HG03432 (cell line): ENCODE results near the gene MFRP.

Source experiments
- ATAC-seq: cut with Tn5 transposase; IDR thresholded peaks from one replicate; pipeline ENCODE4 v1.9.1; 2021; ENCODE audit warnings: mild to moderate bottlenecking, moderate library complexity; ENCODE audit not compliant: unreplicated experiment

MFRP gene

GRCh38 chr11:119319136-119319699 lies 27.3 kb downstream of the MFRP start:
- no peak for ATAC-seq

DNA sequence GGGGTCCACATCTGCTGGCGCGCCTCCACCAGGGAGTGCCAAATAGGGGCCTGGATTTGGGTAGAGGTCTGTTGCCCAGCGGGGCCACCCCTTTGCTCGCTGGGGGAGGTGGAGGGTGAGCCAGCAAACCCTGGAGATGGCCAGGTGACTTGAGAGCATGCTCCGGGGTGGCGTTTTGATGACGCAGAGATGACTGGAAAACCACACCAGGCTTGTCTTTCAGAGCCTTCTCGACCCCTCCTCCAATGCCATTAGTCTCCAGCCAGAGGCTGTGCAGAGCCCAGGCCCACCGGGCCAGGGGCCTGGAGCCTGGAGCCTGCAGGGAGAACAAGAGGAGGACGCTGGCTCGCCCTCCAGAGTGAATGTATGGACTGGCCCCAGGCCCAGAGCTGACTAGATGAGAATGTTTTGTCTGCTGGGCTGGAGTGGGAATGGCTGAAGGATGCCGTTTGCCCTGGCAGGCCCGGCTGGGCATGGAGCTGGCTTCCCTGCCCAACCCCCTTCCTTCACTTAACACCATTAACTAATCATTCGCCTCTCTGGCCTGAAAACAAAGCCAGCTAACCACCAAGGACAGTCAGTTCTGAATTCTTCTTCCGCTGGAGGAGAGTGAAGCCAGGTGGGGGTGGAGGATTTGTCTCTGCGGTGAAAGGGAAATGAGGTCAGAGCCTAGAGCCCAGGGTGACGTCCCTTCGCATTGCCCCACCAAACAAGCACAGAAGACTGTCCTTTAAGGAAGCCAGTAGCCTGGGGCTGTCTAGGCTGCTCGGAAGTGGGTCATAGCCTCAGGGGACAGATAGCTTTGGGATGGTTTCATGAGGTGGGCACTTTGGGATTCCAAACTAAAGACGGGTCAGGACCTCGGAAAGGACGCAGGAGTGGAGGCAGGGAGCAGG lies 28.0 kb downstream of the MFRP start:
- ATAC-seq = no peak

DNA sequence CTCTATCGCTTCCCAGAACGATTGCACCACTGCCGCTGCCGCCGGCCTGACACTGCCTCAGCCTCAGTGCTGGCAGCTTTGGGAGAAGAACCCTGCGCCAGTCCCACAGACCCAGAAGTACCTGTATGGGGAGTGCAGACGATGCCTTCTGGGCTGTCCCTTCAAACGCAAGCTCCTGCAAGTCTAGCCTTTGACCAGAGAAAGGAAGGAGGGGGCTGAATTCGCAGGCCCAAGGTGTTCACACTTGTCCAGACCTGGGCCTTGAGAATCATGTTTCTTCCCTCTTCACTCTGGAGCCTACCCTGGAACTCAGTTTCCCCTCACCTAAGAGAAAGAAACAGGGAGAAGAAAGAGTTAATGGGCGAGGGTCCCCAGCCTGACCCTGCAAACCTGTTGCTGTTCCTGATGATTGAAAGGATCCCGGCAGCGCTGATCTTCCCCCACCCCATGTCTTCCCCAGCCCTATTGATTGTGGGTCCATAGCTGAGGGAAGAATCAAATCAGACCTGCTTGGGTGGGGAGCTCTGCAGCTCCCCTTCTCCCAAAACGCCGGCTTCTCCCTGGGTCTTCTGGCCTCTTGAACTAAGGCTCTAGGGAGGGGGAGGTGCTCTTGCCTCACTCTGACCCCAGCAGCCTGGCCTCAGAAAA lies 28.8 kb downstream of the MFRP start:
- no peak for ATAC-seq

DNA sequence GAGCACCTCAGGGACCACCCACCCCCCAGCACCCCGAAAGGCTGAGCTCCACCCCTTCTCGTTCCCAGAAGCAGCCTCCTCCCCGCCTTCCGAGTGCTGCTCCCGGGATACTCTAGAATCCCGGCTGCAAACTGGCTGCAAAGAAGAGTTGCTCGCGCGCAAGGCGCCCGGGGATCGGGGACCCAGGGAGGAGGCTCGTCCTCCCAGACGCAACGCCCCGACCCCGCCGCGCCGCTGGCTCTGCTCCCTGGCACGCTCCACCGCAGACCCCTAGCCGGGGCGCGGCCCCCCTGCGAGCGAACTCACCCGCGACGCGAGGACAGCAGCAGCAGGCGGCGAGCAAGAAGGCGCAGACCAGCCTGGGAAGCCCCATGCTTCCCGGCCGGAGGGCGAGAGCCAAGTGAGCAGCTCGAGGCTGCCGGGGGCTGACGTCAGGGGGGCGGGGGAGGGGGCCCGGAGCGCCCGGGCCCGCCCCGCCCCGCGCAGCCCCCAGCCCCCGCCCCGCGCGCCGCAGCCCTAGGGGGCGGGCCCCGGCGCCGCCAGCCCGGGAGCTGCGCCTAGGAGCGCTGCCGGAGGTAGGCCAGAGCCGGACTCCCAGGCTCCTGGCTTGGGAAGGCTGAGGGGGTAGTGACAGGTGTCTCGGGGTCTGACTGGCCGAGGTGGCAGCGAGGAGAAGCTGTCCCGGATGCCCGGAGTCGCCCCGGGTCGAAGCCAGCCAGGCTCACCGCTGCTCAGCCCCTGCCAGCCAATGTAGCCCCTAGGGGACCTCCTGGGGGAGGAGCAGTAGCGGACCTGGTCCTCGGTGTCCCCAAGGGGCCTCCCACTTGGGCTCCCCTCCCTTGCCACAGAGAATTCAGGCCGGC lies 29.5 kb downstream of the MFRP start, which contains the start of gene MCAM:
TSS of gene MCAM (minus strand) at position 402 of the 863 bp plus-strand sequence. CDS start at position 373, 29 bp downstream.
- ATAC-seq = no peak

DNA sequence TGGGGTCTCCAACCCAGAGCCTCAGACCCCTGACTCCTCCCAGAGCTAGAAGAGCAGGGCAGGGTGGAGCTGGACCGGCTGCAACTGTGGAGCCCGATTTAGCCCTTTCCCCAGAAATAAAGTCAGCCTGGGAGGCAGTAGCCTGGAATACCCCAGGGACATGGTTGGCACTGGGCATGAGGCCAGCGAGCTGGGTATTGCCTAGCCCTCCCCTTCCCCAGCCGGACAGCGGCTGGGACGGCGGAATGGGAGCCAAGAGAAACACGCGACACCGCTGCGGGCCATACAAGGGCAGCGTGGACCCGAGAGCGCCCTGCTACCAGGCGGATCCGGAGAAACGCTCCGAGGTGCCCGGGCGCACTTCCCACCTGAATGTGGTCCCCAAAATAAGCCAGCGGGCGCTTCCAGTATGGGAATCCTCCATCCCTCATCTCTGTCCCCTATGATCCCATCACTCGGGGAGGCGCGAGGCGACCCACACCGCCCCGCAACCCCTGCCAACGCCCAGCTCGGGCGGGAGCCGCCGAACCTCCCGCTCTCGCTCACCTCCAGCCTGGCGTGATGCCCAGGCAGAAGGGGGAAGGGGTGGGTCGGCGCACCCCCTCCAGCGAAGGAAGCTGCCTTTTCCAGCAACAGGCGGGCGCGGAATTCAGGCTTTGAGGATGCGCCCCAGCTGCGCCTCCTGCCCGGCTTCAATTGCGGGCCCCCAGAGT lies 30.3 kb downstream of the MFRP start:
- no peak for ATAC-seq

DNA sequence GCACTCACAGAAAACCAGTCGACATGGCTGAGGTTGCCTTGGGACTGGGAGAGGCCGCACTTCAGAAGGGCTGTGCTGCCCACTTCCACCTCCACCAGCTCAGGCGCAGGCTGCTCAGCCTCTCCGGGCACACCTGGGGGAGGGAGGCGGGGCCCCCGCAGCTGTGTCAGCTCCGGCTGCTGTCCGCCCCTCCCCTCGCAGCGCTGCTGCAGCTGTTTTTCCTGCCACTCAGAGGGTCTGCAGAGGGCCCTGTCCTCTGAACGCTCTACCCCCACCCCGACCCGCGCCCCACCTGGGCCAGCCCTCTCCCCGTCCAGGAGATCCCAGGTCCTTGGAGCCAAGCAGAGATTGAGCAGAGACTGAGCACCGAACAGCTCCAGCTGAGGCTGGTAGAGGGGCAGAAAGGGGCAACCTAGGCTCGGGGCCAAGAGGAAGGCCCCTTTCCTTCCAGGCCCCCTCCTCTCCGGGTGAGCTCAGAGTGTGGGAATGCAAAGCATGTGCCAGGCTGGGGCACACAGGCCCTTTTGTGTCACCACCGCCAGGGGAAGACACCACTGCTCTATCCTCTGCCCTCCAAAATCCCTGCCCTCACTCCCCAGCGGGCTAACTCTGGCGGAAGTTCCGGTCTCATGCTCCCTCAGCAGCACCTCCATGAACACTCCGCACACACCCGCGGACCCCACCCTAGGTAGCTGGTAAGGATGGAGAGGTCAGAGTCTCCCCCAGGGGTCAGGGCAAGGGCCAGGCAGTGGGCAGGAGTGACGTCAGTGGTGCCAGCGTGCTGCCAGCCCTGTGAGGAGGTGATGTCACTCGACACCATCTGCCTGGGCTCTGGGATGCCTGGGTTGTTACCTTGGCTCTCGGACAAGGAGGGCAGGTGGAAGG lies 31.1 kb downstream of the MFRP start:
- ATAC-seq = no peak

- ATAC-seq = no peak
Measured at GRCh38 chr11:119314726-119315125, 31.8 kb downstream of the MFRP start.

DNA sequence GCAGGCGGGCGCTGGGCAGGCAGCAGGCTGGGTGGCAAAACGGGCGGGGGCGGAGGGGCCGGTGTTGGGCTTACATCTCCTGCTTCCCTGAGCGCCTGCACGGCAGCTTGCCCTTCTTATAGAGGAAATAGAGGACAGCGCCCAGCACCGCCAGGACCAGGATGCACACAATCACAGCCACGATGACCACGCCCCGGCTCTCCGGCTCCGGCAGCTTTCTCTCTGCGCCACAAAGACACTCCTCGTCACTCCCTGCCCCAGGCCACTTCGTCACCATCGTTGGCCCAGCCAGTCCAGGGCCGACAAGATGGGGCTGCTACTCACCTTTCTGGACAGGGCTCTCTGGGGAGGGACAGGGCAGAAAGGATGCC lies 35.8 kb downstream of the MFRP start:
- no peak for ATAC-seq

DNA sequence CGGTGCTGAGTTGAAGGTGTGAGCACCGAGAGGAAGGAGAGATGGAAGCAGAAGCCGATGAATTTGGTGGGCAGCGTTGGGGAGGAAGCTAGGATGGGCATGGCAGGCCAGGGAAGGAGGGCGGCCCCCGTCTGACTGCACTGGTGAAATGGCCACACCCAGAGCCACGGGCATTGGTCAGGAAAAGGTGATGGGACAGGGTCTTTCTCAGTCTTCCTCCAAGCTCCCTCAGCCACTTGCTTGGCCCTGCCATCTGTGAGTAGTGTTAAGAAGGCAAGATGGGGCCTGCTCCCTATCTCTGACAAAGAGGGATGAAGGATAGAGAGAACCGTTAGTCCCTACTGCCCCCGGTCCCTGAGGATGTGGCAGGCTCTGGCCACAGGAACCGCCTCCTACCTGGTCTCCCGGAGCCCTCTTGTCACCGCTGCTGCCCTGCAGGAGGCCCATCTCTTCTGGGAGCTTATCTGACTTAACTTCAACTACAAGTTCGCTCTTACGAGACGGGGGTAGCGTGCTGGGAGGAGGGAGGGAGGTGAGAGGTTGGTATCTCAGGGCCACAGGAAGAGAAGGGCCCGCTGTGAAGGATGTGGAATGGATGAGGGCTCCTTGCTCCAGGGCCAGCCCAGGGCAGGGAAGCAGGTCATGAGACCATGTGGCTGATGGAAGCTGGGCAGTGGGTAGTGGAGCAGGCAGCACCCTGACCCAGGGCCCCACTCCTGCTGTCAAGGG lies 36.4 kb downstream of the MFRP start:
- no peak for ATAC-seq

- ATAC-seq = no peak
Measured at GRCh38 chr11:119309411-119309810, 37.1 kb downstream of the MFRP start.

- no peak for ATAC-seq
Measured at GRCh38 chr11:119307974-119308373, 38.5 kb downstream of the MFRP start.

DNA sequence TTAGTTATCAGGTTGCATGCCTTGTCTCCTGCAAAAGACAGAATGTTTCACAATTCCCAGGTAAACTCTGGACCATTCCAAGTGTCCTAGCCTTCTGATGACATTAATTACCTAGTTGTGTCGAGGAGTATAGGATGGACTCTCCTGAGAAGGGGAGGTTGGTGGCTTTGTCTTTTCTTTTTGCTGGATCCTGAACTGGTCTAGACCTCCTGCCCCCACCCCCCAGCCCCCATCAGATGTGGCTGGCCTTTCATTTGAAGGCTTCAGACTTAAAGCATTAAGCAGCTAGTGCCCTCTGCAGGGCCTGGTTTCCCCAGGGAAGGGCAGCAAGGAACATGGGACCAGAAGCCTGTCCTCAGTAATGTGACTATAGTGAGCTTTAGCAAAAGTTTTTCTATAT lies 39.3 kb downstream of the MFRP start:
- ATAC-seq = no peak

- no peak for ATAC-seq
Measured at GRCh38 chr11:119306373-119306890, 40.1 kb downstream of the MFRP start.

DNA sequence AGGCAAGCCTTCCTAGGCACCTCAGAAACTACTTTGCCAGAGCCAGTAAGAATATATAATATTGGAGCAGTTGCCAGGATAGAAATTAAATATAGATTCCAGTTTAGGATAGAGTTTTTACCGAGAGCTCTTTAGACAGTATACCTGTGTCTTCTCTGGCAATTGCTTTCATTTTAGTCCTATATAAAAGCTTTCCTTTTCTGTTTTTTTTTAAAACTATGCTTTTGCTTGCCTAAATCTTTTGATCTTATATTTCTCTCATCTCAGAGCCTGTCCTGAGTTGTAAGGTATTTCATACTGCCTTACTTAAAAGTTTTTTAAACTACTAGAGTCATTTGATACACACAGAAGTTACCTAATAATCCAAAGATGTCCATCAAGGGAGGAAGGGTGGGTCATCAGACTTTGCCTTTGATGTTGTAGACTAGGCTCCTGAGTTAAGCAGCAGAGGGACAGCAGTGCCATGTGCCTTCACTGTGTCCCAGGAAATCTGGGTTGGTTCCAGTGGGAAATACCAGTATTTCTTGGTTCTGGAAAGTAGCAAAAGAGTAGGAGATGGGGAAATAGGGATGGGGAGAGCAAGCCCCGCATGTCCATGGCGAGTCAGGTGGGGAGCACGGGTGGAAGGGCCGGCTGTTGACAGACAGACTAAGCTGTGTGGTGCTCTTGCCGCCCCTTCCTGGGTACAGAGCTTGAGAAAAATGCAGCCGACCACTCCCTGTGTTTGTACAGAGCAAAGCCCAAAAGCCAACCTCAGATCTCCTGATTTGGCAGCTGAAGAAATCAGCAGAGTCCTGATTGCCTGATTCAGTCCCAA lies 40.7 kb downstream of the MFRP start:
- ATAC-seq = no peak

DNA sequence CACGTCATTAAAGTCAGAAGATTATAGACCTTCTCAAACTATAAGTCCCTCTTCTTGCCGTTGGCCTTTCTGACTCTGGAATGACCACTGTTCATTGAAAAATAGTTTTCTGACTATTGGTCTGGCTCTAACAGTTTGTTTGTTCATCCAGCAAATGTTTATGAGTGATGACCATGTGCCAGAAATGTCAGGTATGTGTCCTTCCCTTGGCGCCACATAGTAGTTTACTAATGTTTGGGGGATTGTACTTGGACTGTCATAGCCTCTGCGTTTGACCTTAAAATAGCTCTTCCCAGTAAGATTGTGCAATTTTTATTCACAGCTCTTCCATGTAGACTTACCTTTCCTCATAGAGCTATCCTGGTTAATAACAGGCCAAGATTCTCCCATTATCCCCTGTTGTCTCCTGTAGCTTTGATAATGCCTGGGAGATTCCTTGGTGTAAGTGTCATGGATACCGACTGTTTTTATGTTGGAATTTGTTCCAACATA lies 43.2 kb downstream of the MFRP start:
- no peak for ATAC-seq

DNA sequence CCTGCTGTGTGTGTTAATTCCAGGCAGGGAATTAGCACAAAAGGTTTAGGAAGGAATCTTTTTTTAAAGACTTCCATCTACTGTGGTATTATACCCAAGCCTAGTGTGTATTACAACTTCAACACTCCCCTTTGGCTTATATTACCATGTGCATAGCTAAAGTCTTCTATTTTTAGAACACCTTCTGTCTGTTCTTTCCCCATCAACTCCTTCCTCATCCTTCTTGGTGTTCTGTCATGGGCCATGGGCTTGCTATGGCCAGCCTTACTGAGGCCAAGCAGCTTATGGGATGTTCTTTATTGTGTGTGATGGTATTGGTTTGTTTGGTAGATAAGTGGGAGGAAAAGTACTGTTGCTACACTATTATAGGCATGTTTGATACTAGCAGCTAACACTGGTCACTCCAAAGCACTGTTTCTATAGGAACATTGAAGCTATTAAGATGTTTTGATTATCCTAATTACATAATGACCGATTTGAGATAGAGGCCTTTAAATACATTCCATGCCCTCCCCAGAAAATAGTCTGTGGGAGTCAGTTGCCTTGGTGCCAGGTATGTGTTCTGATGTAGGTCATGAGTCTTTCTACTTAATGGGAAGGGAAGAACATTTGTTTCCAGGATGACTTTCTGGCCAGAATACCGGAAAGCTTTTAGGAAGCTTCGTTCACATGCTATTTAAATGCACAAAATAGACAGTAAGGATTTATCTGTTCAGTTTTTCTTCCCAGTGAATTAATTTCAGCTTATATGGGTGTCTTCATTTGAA lies 46.1 kb downstream of the MFRP start:
- no peak for ATAC-seq

- ATAC-seq = no peak
Measured at GRCh38 chr11:119299416-119299815, 47.1 kb downstream of the MFRP start.
